CD4-positive, alpha-beta T cell treated with Interleukin-21 for 1 hour (primary cell): Measurements from ENCODE around the gene S100PBP.

Experiments
- DNase-seq: peaks from one replicate; pipeline ENCODE4 v3.0.0-alpha.2; 2020

Gene S100PBP

GRCh38 chr1:32830092-32830852 lies 12.8 kb downstream of the S100PBP start:
- no peak for DNase-seq

DNA sequence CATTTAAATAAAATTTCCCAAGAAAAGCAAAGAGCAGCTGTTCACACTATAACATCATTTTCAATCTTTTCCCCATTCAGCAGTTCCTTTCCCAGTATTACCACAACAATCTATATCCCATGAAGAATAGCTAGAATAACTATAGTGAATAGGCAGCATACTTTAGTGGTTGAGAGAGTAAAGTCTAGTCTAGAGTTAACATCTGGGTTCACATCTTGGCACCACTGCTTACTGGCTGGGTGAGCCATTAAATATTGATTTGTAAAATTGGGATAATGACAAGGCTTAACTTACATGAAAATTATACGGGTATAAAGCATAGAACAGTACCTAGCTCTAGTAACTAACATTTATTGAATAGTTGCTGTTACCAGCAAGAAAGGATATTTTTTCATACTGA lies 14.4 kb downstream of the S100PBP start:
- no peak for DNase-seq

GRCh38 chr1:32848354-32849063 lies 31.1 kb downstream of the S100PBP start:
- no peak for DNase-seq

- no peak for DNase-seq
Observed at GRCh38 chr1:32855861-32856617, 38.6 kb downstream of the S100PBP start.

- no peak for DNase-seq
Observed at GRCh38 chr1:32858136-32858535, 40.7 kb downstream of the S100PBP start.

DNA sequence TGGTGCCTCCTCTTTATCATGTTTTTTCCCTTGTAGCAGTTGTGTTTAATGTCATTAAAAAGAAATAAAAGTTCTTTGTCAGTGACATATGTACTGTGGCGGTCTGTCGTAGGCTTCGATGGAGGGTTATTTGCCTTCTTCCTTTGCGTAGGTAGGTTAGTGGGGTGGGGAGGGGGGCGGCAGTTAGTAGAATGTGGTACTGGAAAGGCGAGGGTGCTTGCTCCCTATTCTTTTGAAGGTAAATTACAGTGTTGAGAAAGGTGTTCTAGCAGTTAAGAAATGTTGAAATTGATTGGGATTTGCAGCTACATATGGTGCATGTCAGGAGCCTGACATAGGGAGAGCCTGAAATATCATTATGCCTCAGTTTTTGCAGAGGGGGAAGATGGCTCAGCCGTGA lies 41.3 kb downstream of the S100PBP start:
- DNase-seq: no peak

- no peak for DNase-seq
Observed at GRCh38 chr1:32859915-32860314, 42.5 kb downstream of the S100PBP start.

- no peak for DNase-seq
Observed at GRCh38 chr1:32860566-32860965, 43.1 kb downstream of the S100PBP start.

- DNase-seq: no peak
Observed at GRCh38 chr1:32861904-32862695, 44.6 kb downstream of the S100PBP start.

DNA sequence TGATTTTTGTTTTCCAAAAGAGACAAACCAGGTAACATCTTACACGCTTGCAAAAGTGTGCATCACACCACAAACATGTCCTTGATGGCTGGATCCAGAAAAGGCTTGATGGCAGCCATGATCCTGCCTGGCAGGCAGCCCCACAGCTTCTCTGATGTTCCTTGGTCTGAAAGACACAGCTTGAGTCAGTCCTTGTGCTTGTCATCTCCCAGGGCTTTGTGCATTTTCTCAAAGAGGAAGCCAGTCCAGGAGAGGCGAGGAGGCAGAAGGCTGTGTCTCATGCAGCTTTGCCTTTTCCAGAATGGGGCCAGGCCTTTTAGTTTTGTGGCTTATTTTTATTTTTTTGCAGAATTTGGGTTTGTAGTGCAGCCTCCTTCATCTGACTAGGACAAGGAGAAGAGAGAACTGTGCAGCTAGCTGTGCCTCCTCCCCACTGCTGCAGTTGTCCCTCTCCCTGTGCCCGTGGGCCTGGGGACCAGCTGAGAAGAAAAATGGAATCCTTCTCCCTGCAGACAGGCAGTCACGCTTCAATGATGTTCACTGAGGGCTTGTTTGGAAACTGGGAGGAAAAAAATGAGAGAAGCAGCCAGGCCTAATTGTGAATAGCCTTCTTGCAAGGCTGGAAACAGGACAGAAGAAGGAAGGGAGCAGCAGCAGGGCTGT lies 45.9 kb downstream of the S100PBP start:
- DNase-seq: no peak

DNA sequence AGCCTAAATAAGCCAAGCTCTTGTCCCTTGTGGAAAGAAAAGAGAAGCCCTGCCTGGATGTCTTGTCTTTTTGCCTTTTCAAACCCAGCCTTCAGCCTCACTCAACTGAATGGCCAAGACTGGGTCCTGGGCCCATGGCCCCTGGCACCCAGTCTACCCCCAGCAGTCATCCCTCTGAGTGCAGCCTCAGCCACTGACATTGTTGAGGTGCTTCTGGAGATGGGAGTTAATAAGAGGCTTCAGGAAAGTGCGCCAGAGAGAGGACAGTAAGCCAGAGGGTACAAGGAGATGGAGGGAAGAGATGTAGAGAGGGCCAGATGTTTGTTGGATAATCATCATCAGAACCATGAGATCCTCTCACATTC lies 46.4 kb downstream of the S100PBP start:
- no peak for DNase-seq

DNA sequence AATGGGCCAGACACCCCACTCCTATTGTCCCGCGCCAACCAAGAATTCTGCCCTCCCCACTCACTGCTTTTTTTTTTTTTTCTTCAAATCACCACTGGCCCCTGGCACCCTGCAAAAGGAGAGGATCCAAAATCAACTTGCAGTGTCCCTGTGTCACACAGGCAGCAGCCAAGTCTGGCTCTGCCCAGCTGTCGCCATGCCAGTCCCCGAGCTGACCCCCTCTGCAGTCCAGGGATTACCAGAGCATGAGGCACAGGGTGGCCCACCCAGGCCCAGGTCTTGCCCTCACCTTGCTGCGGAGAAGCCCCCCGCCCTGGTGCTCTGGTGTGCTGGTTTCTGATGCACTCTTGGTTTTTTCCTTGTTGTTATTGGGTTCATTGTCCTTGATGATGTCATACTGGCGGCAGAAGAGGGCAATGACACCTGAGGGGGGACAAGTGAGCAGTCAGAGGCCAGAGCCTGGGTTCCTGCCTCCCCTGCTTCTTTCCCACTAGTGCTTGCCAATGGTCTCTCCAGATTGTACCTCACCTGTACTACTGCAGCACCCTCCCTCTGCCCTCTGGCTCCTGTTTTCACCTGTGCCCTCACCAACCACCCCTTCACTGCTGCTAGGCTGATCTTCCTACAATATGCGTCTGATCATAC lies 47.0 kb downstream of the S100PBP start:
- no peak for DNase-seq

GRCh38 chr1:32865639-32866405 lies 48.4 kb downstream of the S100PBP start:
- DNase-seq: no peak

- DNase-seq: no peak
Observed at GRCh38 chr1:32867151-32867550, 49.7 kb downstream of the S100PBP start.

DNA sequence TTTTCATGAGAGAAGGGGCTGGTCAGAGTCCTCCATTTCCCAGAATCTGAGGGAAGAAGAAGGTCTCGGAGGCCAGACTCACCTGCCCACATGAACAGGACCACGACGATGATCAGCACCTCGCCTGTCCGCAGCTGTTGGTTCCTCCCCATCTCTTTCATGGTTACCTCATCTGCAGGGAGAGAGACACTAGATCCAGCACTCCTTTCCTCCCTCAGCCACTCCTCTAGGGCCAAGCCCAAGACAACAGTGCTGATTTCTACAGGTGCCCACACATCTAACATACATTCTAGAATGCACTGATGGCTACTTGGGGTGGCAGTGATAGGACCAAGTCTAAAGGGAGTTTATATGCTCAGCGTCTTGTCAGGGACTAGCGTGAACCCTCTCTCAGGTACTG lies 50.2 kb downstream of the S100PBP start:
- DNase-seq: no peak

DNA sequence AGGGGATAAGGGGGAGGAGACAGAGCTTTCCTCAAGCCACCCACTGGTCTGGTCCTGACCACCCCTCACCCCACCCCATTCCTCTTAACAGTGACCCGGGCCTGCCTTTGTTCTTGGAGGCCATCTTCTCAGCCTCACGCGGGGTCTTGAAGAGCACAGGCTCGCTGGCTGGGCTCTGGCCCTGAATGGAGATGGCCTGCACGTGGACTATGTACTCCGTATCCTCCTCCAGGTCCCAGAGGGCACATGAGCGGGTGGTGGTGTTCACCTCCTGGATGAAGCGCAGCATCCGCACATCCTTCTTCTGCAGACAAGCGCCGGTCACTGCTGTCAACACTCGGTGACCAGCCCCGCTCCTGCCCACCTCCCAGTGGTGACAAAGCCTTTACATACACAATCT lies 50.6 kb downstream of the S100PBP start:
- no peak for DNase-seq

- DNase-seq: no peak
Observed at GRCh38 chr1:32868806-32869455, 51.5 kb downstream of the S100PBP start.

GRCh38 chr1:32869923-32870614 lies 52.6 kb downstream of the S100PBP start:
- DNase-seq: no peak

GRCh38 chr1:32870615-32871363 lies 53.3 kb downstream of the S100PBP start, which contains the start of gene FNDC5:
Gene FNDC5 (minus strand): TSS chr1:32870912.
- no peak for DNase-seq
